Mesendoderm (in vitro differentiated cells): ENCODE results near the gene GLRX.
"Not testable (repeated sequence)": the region's sequence is repeated elsewhere in the genome, so short reads cannot be mapped to it uniquely, and the experiment has no call there.

Source experiments
- DNase-seq: peaks from one replicate; pipeline ENCODE4 v3.0.0; 2013
- H2AK5ac ChIP-seq: 2 replicates; pipeline ENCODE4 v1.6.1; 2013; ENCODE audit warnings: low read length, inconsistent platforms
- H2BK120ac ChIP-seq: 2 replicates; pipeline ENCODE4 v1.6.1; 2013; ENCODE audit warnings: low read depth, mild to moderate bottlenecking, low read length, moderate library complexity, mixed read lengths
- H2BK15ac ChIP-seq: replicated peaks from 2 replicates; pipeline ENCODE4 v1.6.1; 2013; ENCODE audit warnings: low read depth, mild to moderate bottlenecking, moderate library complexity
- H2BK5ac ChIP-seq: 2 replicates; pipeline ENCODE4 v1.6.1; 2013; ENCODE audit warnings: low read length, inconsistent platforms
- H3K18ac ChIP-seq: 2 replicates; pipeline ENCODE4 v1.6.1; 2013; ENCODE audit warnings: mild to moderate bottlenecking, low read length, mixed read lengths
- H3K23ac ChIP-seq: one replicate; pipeline ENCODE4 v1.6.1; 2013; ENCODE audit warnings: low read length
- H3K27ac ChIP-seq: 2 replicates; pipeline ENCODE4 v1.5.1; 2013; ENCODE audit warnings: low read depth, mild to moderate bottlenecking, inconsistent platforms, low read length, moderate library complexity
- H3K27me3 ChIP-seq: 2 replicates; pipeline ENCODE4 v1.6.1; 2013; ENCODE audit warnings: low read length, control low read depth, mild to moderate bottlenecking, inconsistent platforms; ENCODE audit not compliant: insufficient read depth, poor library complexity
- H3K36me3 ChIP-seq: 2 replicates; pipeline ENCODE4 v1.6.1; 2013; ENCODE audit warnings: low read length, inconsistent platforms; ENCODE audit not compliant: control insufficient read depth, insufficient read depth
- H3K4ac ChIP-seq: one replicate; pipeline ENCODE4 v1.6.1; 2013; ENCODE audit warnings: low read depth, mild to moderate bottlenecking, low read length, moderate library complexity
- H3K4me1 ChIP-seq: 2 replicates; pipeline ENCODE4 v1.6.1; 2013; ENCODE audit warnings: low read depth, low read length, inconsistent platforms; ENCODE audit not compliant: control insufficient read depth
- H3K4me2 ChIP-seq: 2 replicates; pipeline ENCODE4 v1.6.1; 2013; ENCODE audit warnings: low read length
- H3K4me3 ChIP-seq: 2 replicates; pipeline ENCODE4 v1.5.1; 2013; ENCODE audit warnings: mild to moderate bottlenecking, low read length
- H3K56ac ChIP-seq: one replicate; pipeline ENCODE4 v1.6.1; 2013; ENCODE audit warnings: low read length
- H3K79me1 ChIP-seq: 2 replicates; pipeline ENCODE4 v1.6.1; 2013; ENCODE audit warnings: low read length, inconsistent platforms
- H3K79me2 ChIP-seq: 2 replicates; pipeline ENCODE4 v1.6.1; 2013; ENCODE audit warnings: mild to moderate bottlenecking, low read length; ENCODE audit not compliant: control insufficient read depth, insufficient read depth
- H3K9ac ChIP-seq: 2 replicates; pipeline ENCODE4 v1.6.1; 2013; ENCODE audit warnings: low read length, inconsistent platforms
- H4K5ac ChIP-seq: one replicate; pipeline ENCODE4 v1.6.1; 2013; ENCODE audit warnings: low read length
- H4K8ac ChIP-seq: one replicate; pipeline ENCODE4 v1.6.1; 2013; ENCODE audit warnings: low read depth, mild to moderate bottlenecking, control low read depth, low read length, moderate library complexity
- WGBS: extraction: QIAGEN DNeasy Blood & Tissue Kit; methylation state at CpG from one replicate; pipeline ENCODE4 v1.1.7; 2013; ENCODE audit warnings: low lambda C conversion rate, missing lambda C conversion rate; ENCODE audit not compliant: insufficient coverage; ENCODE audit errors: extremely low coverage; 5-methylcytosine and 5-hydroxymethylcytosine counted together

GLRX gene

DNA sequence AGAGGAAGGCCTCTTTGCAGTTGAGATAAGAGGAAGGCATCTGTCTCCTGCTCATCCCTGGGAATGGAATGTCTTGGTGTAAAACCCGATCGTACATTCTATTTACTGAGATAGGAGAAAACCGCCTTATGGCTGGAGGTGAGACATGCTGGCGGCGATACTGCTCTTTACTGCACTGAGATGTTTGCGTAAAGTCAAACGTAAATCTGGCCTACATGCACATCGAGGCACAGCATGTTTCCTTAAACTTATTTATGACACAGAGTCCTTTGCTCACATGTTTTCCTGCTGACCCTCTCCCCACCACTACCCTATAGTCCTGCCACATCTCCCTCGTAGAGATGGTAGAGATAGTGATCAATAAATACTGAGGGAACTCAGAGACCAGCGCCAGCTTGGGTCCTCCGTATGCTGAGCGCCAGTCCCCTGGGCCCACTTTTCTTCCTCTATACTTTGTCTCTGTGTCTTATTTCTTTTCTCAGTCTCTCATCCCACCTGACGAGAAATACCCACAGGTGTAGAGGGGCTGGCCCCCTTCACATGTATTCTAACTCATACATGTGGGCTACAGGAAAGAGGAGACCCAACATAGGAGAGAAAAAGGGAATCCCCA is 11.0 kb downstream of the GLRX start:
- H3K23ac ChIP-seq, H3K4me1 ChIP-seq, H3K4ac ChIP-seq, H3K79me2 ChIP-seq, H3K18ac ChIP-seq, H2AK5ac ChIP-seq, H3K4me2 ChIP-seq, H4K5ac ChIP-seq, H3K56ac ChIP-seq, H2BK5ac ChIP-seq, H4K8ac ChIP-seq, H2BK120ac ChIP-seq, H3K9ac ChIP-seq, DNase-seq, H3K27ac ChIP-seq, H3K36me3 ChIP-seq, H3K27me3 ChIP-seq, H3K79me1 ChIP-seq, H3K4me3 ChIP-seq, H2BK15ac ChIP-seq: not testable (repeated sequence)
- no CpG with 5 or more reads among the region's 13 CpGs for WGBS

DNA sequence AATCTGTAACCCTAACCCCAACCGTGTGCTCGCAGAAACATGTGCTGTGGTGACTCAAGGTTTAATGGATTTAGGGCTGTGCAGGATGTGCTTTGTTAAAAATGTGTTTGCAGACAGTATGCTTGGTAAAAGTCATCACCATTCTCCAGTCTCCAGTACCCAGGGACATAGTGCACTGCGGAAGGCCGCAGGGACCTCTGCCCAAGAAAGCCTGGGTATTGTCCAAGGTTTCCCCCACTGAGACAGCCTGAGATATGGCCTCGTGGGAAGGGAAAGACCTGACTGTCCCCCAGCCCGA is 11.5 kb downstream of the GLRX start:
- not testable (repeated sequence) for H3K79me2 ChIP-seq, H4K8ac ChIP-seq
- no CpG with 5 or more reads among the region's 6 CpGs for WGBS

DNA sequence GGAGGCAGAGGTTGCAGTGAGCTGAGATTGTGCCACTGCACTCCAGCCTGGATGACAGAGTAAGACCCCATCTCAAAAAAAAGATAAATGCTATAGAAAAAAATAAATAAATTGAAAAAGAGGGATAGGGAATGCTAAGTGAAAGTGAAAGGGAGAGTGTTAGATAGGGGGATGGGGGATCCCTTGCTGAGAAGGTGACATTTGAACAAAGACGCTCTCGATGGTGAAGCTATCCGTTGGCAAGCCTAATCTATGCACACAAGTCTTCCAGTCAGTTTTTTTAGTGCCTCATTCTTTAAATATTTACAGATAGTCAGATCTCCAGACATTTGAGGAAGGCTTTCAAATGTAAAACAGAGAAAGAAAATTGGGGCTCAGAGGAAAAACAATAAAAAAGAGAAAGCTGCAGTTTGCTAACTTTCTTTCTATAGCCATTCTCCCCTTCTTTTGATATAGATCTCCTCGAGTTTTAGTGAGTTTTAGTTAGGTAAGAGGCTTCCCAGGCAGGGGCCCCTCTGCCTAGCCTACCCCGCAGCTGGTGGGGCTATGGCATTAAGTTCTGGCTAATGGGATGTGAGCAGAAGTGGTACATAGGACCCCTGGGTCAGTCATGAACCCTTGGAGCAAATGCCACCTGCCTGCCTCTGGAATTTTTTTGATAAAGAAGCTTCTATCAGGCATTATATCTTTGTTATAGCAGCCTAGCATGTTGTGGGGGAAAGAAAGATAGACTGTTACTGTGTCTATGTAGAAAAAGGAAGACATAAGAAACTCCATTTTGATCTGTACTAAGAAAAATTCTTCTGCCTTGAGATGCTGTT is 12.0 kb downstream of the GLRX start:
- no peak overlapping the region for H2BK120ac ChIP-seq
- no peak overlapping the region for H2BK5ac ChIP-seq
- H3K9ac ChIP-seq: no peak overlapping the region
- H3K18ac ChIP-seq: no peak overlapping the region
- no peaks in the 10 kb centered on the region for H3K79me1 ChIP-seq
- peaks cover 2% of the 10 kb centered on the region for H3K36me3 ChIP-seq
- H3K56ac ChIP-seq: no peak overlapping the region
- H4K5ac ChIP-seq: no peak overlapping the region
- no peak overlapping the region for H4K8ac ChIP-seq
- H3K27ac ChIP-seq: no peak overlapping the region
- H3K27me3 ChIP-seq: no peaks in the 10 kb centered on the region
- H3K4ac ChIP-seq: no peak overlapping the region
- no CpG with 5 or more reads among the region's 5 CpGs for WGBS
- H3K4me3 ChIP-seq: no peak overlapping the region
- H2BK15ac ChIP-seq: no peak overlapping the region
- no peak overlapping the region for H3K4me2 ChIP-seq
- H3K23ac ChIP-seq: no peak overlapping the region
- H3K79me2 ChIP-seq: no peaks in the 10 kb centered on the region
- no peak for DNase-seq
- no peak overlapping the region for H2AK5ac ChIP-seq
- H3K4me1 ChIP-seq: peaks cover 7% of the 10 kb centered on the region

More for the DNA sequence above, 11.5 kb downstream of the GLRX start:
- not testable (repeated sequence) for H3K23ac ChIP-seq, H4K5ac ChIP-seq, H3K27ac ChIP-seq, DNase-seq, H3K18ac ChIP-seq, H3K36me3 ChIP-seq, H2BK120ac ChIP-seq, H3K4me3 ChIP-seq, H3K56ac ChIP-seq, H3K79me1 ChIP-seq, H2AK5ac ChIP-seq, H3K4me2 ChIP-seq, H3K4me1 ChIP-seq, H2BK15ac ChIP-seq, H3K4ac ChIP-seq, H3K9ac ChIP-seq, H2BK5ac ChIP-seq, H3K27me3 ChIP-seq

DNA sequence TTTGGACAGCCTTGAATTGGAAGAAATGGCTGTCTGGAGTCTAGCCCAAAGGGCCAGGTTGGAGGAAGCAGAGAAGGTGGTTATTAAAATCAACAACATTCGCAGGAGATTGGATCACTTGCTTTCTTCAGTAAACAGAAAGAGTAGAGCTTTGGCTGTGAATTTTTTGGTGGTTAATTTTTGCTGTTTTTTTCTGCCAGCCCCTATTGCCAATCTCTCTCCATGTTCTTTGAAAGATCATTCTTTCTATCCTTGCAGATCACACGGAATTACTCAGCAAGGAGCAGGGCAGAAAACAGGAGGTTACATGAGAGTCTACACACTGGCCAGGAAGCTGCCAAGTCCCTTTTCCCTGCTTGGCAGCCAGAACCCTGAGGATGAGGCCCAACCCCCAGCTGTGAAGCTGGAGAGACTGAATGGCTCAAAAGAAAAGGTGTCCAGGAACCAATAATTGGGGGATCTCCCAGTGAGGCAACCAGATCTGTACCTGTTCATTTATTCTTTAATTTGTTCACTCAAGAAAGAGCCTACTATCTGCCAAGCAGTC is 13.0 kb downstream of the GLRX start:
- no peak overlapping the region for H2BK5ac ChIP-seq
- no peaks in the 10 kb centered on the region for H3K79me1 ChIP-seq
- no peak for DNase-seq
- no peak overlapping the region for H3K4ac ChIP-seq
- H3K36me3 ChIP-seq: peaks cover 2% of the 10 kb centered on the region
- H2AK5ac ChIP-seq: no peak overlapping the region
- peaks cover 7% of the 10 kb centered on the region for H3K4me1 ChIP-seq
- H2BK15ac ChIP-seq: no peak overlapping the region
- no peaks in the 10 kb centered on the region for H3K79me2 ChIP-seq
- H3K27me3 ChIP-seq: no peaks in the 10 kb centered on the region
- H4K5ac ChIP-seq: no peak overlapping the region
- H3K9ac ChIP-seq: no peak overlapping the region
- no peak overlapping the region for H3K23ac ChIP-seq
- no peak overlapping the region for H3K4me2 ChIP-seq
- no CpG with 5 or more reads among the region's 2 CpGs for WGBS
- no peak overlapping the region for H3K27ac ChIP-seq
- no peak overlapping the region for H2BK120ac ChIP-seq
- no peak overlapping the region for H3K56ac ChIP-seq
- no peak overlapping the region for H3K4me3 ChIP-seq
- no peak overlapping the region for H4K8ac ChIP-seq
- H3K18ac ChIP-seq: no peak overlapping the region

DNA sequence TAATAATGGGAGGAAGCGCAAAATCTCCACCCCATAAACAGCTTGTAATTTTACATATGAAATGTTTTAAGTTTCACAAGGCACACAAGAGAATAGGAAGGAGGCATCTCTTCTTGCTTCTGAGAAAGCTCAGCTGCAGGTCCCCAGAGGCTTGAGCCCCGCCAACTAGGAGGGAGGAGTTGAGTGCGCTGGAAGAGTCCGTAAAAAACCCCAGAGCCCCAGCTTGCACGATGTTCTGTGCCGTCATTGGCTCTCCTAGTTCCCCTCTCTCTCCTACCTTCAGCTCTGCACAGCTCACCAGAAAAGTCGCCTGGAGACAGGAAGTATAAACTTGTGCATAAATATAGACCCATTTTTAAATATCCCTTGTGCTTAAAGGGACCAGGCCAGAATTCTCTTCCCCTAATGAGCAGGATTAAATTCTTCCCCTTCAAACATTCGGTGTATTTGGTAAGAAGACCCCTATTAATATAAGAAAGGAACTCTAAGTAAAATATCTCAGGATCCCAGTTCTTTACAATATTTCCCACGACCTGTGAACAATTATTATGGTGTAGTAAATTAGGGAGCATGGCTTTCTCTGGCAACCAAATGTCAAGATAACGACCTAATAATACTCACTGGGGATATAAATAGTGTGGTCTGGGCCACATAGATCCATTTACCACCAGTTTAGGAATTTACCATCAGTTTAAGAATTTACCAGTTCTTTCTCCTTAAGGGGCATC is 13.7 kb downstream of the GLRX start:
- H3K18ac ChIP-seq: no peak overlapping the region
- no peak overlapping the region for H4K8ac ChIP-seq
- no peak overlapping the region for H2AK5ac ChIP-seq
- H3K23ac ChIP-seq: no peak overlapping the region
- H2BK120ac ChIP-seq: no peak overlapping the region
- H2BK15ac ChIP-seq: no peak overlapping the region
- H3K9ac ChIP-seq: no peak overlapping the region
- WGBS: no CpG with 5 or more reads among the region's 10 CpGs
- H3K4ac ChIP-seq: no peak overlapping the region
- H4K5ac ChIP-seq: no peak overlapping the region
- H3K79me2 ChIP-seq: no peaks in the 10 kb centered on the region
- H3K27ac ChIP-seq: no peak overlapping the region
- H2BK5ac ChIP-seq: no peak overlapping the region
- no peaks in the 10 kb centered on the region for H3K79me1 ChIP-seq
- DNase-seq: no peak
- H3K36me3 ChIP-seq: no peaks in the 10 kb centered on the region
- peaks cover 7% of the 10 kb centered on the region for H3K4me1 ChIP-seq
- H3K27me3 ChIP-seq: no peaks in the 10 kb centered on the region
- H3K4me3 ChIP-seq: no peak overlapping the region
- no peak overlapping the region for H3K56ac ChIP-seq
- no peak overlapping the region for H3K4me2 ChIP-seq
